ENCODE data around the gene NHSL2. TPM values are rescaled to one million over a fixed set of nuclear protein-coding genes. Genes with fewer than 3 reads are reported as not detected.

Gene NHSL2
- total RNA-seq, 1 donor from 2014 or later, result 11.3 TPM

DNA sequence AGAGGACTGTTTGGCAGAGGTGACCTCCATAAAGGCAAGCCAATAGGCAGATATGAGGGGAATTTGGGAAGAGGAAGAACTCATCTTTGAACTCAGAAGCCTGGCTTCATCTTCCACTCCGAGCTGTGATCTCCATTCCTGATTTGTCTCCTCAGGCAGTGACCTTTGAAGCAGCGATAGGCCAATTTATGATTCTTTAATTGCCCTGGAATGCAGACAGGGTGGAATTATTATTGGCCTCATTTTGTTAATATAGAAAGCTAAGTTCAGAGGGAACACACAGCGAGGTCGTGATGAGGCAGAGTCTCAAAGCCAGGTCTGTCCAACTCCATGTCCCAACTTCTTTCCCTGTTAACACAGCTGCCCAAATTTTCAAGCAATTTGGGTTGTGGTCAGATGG is 204.2 kb downstream of the NHSL2 start:
- Mint-ChIP-seq H3K4me3 (no peak overlapping the region), H3K27ac (no peak overlapping the region), H3K4me1 (ENCODE audit: unreplicated experiment) (peaks cover 12% of the 10 kb centered on the region), H3K36me3 (no peaks in the 10 kb centered on the region), H3K27me3 (no peaks in the 10 kb centered on the region), H3K9me3 (no peaks in the 10 kb centered on the region)
- TF ChIP-seq, protein P1, sequence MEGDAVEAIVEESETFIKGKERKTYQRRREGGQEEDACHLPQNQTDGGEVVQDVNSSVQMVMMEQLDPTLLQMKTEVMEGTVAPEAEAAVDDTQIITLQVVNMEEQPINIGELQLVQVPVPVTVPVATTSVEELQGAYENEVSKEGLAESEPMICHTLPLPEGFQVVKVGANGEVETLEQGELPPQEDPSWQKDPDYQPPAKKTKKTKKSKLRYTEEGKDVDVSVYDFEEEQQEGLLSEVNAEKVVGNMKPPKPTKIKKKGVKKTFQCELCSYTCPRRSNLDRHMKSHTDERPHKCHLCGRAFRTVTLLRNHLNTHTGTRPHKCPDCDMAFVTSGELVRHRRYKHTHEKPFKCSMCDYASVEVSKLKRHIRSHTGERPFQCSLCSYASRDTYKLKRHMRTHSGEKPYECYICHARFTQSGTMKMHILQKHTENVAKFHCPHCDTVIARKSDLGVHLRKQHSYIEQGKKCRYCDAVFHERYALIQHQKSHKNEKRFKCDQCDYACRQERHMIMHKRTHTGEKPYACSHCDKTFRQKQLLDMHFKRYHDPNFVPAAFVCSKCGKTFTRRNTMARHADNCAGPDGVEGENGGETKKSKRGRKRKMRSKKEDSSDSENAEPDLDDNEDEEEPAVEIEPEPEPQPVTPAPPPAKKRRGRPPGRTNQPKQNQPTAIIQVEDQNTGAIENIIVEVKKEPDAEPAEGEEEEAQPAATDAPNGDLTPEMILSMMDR (conservative IDR thresholded peaks at IDR 0.05), result no peak
- no peak for DNase-seq (ENCODE audit: extremely low spot score, unreplicated experiment)

DNA sequence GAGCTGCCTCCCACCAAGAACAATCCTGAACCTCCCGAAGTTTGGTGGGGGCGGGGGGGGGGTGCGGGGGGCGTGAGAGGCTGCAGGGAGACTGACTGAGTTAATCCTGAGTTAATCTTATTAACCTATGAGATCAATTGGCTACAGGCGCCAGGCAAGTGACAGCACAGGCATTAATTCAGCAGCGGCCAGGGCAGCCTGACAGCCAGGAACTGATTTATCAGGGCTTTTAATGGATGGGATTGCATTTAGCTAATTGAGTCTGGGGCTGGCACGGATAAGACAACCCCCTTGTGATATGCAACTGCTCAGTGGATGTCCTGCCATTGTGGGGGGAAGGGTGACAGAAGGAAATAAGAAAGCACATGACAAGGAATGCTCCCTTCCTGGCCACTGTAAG is 204.7 kb downstream of the NHSL2 start:
- TF ChIP-seq, protein P1 (conservative IDR thresholded peaks at IDR 0.05), result no peak
- Mint-ChIP-seq H3K9me3 (no peaks in the 10 kb centered on the region), H3K4me1 (ENCODE audit: unreplicated experiment) (peaks cover 9% of the 10 kb centered on the region), H3K4me3 (no peak overlapping the region), H3K27ac (no peak overlapping the region), H3K36me3 (no peaks in the 10 kb centered on the region), H3K27me3 (no peaks in the 10 kb centered on the region)
- no peak for DNase-seq (ENCODE audit: extremely low spot score, unreplicated experiment)

DNA sequence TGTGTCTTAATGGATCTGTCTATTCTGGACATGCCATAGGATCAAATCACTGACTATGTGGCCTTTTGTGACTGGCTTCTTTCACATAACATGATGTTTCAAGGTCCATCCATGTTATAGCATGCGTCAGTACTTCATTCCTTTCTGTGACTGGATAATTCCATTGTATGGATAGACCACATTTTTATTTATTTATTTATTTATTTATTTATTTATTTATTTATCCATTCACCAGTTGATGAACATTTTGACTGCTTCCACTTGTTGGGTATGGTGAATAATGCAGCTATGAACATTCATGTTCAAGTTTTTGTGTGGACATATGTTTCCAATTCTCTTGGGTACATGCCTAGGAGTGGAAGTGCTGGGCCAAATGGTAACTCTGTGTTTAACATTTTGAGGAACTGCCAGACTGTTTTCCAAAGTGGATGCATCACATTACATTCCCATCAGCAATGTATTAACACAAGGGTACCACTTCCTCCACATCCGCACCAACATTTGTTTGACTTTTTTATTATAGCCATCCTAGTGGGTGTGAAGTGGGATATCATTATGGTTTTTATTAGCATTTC is 207.1 kb downstream of the NHSL2 start:
- DNase-seq (ENCODE audit: extremely low spot score, unreplicated experiment), result no peak
- no peaks in the 10 kb centered on the region for H3K36me3 Mint-ChIP-seq
- no peaks in the 10 kb centered on the region for H3K9me3 Mint-ChIP-seq
- no peak overlapping the region for H3K4me3 Mint-ChIP-seq
- TF ChIP-seq, protein P1 (conservative IDR thresholded peaks at IDR 0.05), result no peak
- H3K27ac Mint-ChIP-seq, result no peak overlapping the region
- H3K27me3 Mint-ChIP-seq, result no peaks in the 10 kb centered on the region
- peaks cover 9% of the 10 kb centered on the region for H3K4me1 Mint-ChIP-seq (ENCODE audit: unreplicated experiment)

DNA sequence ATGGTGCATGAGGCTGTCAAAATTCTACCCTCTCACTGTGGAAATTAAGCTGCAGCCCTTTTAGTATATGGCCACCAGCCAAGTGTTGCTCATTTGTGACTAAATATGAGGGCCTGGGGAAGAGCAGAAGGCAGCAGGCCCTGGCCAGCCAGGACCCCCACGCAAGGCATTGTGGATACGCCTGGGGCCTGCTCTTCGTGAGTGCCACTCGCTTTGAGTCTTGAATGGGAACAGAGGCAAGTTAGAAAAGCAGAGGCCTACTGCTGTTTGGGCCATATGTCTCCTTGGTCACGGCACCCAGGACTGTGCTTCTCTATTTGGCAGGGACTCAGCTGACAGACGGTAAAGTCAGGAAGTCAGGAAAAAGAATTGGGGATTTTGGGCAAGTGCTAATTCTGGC is 210.2 kb downstream of the NHSL2 start:
- TF ChIP-seq, protein P1 (conservative IDR thresholded peaks at IDR 0.05), result no peak
- Mint-ChIP-seq H3K27me3 (no peaks in the 10 kb centered on the region), H3K27ac (no peak overlapping the region), H3K9me3 (no peaks in the 10 kb centered on the region), H3K36me3 (no peaks in the 10 kb centered on the region), H3K4me3 (no peak overlapping the region), H3K4me1 (ENCODE audit: unreplicated experiment) (peaks cover 16% of the 10 kb centered on the region)
- no peak for DNase-seq (ENCODE audit: extremely low spot score, unreplicated experiment)

DNA sequence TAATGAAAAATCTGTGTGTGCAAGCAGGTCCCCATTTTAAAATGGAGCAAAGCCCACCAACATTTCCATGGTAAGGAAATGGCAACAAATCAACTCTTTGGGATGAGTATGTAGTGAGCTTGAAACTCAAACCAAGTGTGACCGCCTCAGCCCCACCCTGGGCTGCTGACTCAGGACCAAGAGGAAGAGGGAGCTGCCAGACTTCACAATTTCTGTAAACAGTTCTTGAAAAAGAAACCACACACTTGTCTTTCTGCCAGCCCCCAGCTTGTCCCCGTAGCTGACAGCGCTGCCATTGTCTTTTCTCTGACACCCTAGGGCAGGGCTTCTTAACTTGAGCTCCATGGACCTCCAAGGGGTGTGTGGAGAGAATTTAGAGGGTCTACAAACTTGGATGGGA is 210.7 kb downstream of the NHSL2 start:
- Mint-ChIP-seq H3K27ac (no peak overlapping the region), H3K9me3 (no peaks in the 10 kb centered on the region), H3K4me1 (ENCODE audit: unreplicated experiment) (peaks cover 17% of the 10 kb centered on the region), H3K4me3 (no peak overlapping the region), H3K36me3 (no peaks in the 10 kb centered on the region), H3K27me3 (no peaks in the 10 kb centered on the region)
- TF ChIP-seq, protein P1 (conservative IDR thresholded peaks at IDR 0.05), result no peak
- no peak for DNase-seq (ENCODE audit: extremely low spot score, unreplicated experiment)
